Glomerular endothelial cell (primary cell): ENCODE data around the gene TRAPPC8. TPM values are rescaled to one million over a fixed set of nuclear protein-coding genes. Genes with fewer than 3 reads are reported as not detected.
"Not testable (repeated sequence)": the region's sequence is repeated elsewhere in the genome, so short reads cannot be mapped to it uniquely, and the experiment has no call there.

ENCODE experiments used
- DNase-seq: peaks from one replicate; pipeline ENCODE4 v3.0.0-alpha.2; 2011; ENCODE audit warnings: low read depth, low spot score; ENCODE audit errors: extremely low read depth
- total RNA-seq: library from RNA; depleted of rRNA; stranded (reverse); fragments of >200 nt; gene quantifications from 2 replicates; pipeline ENCODE4 v1.2.3, GENCODE V29; 2015

Gene TRAPPC8
- total RNA-seq, 1 donor from 2014 or later, result 29.9 TPM

DNA sequence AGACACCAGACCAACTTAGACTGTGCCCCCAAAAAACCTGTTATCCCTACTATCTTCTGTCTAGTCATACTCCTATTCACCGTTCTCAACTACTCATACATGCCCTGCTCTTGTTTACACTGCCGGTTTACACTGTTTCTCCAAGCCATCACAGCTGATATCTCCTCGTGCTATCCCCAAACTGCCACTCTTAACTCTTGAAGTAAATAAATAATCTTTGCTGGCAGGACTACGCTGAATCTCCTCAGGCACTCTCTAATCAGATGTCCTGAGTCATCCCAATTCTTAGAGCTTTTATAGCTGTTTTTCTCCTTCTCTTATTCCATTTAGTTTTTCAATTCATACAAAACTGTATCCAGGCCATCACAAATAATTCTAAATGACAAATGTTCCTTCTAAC lies 133.9 kb downstream of the TRAPPC8 start:
- not testable (repeated sequence) for DNase-seq

DNA sequence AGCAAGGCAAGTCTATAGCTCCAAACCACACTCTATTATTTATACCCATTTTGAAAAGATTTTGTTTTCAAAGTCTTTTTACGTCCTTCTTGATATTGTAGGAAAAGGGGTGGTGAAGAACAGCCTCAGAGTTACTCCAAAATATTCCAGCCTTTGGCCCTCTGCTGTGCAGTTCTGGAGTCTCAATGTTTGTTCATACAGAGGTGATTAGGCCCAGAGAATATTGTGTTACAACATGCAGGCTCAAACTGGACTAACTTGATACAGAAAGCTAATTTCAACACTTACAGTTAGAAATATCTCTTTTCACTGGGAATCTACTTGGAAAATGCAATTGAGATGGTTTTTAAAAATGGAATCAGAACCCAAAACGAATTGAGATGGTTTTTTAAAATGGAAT lies 141.8 kb downstream of the TRAPPC8 start:
- no peak for DNase-seq

DNA sequence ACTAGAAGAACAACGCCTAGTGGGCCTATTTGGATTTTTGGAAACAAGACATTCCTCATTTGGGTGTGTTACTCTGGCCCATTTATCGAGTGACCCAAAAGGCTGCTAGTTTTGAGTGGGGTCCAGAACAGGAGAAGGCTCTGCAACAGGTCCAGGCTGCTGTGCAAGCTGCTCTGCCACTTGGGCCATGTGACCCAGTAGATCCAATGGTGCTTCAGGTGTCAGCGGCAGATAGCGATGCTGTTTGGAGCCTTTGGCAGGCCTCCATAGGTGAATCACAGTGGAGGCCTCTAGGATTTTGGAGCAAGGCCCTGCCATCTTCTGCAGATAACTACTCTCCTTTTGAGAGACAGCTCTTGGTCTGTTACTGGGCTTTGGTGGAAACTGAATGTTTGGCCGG lies 143.7 kb downstream of the TRAPPC8 start:
- not testable (repeated sequence) for DNase-seq

DNA sequence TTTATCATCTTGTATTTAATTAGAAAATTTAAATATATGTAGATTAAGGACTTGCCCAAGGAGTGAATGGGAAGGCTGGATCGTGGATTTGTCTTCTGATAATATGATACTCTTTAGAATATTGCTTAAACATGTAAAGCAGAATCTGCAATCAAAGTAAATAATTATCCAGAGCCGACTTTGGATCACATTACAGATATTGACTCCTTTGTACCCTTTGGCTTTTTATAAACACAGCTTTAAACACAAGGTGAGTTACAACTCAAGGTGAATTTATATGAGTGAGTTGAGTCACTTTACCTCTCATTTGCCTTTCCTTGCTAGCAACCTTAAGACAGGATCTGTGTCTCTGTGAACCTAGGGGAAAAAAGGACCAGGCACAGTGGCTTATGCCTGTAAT lies 144.5 kb downstream of the TRAPPC8 start:
- no peak for DNase-seq

DNA sequence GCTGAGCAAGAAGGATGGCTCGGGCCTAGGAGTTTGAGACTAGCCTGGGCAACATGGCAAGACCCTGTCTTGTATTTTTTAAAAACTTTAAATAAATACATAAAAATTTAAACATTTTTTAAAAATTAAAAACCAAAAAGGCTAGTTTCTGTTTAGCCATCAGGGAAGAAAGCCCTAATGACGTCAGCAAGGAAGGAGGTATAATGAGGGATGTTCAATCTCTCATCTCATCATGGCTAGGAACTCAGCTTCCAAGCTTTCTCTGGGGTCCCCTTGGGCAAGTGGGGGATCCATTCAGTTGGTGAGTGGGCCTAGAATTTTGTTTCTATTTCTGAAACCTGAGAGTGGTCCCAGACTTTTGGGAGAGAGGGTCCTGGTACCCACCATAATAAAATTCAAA lies 147.2 kb downstream of the TRAPPC8 start:
- no peak for DNase-seq

DNA sequence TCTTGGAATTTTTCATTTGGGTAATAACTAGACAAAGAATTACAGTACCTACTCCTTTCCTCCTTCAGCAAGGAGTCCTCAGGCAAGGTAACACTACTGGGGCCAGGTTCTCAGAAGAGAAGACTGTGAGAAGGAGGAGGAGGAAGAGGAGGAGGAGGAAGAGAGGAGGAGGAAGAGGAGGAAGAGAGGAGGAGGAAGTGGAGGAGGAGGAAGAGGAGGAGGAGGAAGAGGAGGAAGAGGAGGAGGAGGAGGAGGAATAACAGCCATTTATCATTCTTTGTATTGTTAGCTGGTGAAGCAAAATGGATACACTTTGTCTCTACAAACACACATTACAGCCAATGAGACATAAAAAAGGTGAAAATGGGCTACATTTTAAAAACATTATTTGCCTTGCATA lies 149.4 kb downstream of the TRAPPC8 start:
- no peak for DNase-seq

DNA sequence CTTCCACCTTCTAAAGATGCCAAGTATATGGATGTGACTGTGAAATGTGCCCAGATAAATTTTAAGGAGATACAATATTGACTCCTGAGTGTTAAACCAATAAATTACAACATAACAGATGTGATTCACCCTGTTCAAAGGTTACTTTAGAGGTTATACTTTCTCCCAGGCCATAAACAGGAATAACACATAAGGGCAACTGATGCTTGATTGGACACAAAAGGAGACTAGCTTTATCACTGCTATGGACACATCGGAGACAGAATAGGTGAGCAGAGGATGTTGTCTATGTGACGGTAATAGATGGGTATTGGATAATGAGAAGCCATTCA lies 150.4 kb downstream of the TRAPPC8 start:
- no peak for DNase-seq

DNA sequence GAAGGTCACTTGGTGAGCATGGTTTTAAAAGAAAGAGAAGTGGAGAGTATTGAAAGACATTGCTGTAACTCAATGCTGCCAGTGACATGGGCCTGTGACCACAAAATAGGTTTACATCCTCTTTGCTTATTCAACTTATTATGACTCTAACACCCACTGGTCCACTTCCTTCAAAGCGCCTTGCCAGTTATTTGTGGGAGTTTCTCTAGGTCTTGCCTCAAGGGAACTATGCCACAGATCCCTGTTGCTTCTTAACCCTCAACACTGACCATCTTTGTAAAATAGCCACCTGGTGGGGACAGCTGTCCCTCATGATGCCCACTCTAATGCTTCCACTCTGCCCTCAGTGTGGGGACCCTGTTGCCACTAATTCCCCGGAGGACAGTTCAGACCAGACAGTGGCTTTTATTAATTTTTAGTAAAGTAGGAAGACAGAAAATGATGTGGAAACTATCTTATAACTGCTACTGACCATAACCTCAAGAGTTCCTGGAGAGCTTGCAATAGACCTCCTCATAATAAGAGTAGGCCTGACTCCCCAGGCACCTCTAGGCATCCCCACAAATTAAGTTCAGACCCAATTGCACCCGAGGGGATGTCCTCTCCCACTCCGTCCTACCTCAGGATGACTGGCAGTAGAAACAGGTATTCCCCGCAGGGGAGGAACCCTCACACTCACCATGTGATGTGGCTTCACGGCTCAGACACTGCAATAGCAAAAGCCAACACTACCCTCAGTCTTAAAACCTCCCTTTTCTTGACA lies 150.9 kb downstream of the TRAPPC8 start:
- DNase-seq, result no peak

DNA sequence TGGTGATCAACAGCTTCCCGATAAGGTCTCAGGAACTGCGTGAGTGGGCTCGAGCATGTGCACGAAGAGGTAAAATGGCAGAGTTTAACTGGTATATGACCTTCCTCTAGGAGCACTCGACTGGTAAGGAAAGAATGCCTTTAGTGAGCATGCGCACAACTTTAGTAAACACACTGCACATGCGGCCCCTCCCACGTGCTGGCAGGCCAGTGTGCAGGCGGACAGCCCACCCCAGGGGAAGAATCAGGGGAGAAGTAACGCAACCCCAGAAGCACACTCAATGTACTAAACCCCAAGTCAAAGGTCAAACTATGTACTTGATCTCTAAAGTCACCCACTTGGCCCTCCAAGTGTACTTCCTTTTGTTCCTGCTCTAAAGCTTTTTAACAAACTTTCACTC lies 153.5 kb downstream of the TRAPPC8 start:
- DNase-seq, result no peak

DNA sequence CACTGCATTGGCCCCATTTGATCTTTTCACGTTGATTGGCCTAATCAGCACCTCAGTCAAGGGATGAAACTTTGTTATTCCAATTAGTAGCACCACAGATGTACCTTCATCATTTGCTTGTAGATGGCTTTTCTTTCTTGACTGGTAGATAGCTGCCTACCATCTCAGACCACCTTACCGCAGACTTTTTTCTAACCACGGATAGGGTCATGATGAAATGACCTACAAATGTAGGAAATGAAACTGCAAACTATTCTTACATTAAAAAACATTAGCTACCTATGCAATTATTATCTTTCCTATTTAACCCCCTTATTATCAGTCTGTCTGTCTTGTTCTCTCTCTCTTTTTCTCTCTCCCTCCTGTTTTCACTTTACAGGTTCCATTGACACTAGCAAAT lies 159.9 kb downstream of the TRAPPC8 start:
- DNase-seq, result no peak

Other genes with a start within 250 kb of the TRAPPC8 start
- gene SLC25A52, start 182.2 kb downstream of the TRAPPC8 start, total RNA-seq, result not detected in 2 replicates
- 1.6 and 3.4 TPM in 2 replicates for gene RNF125, start 75.7 kb upstream of the TRAPPC8 start, total RNA-seq
- gene RNF138, start 148.7 kb upstream of the TRAPPC8 start, total RNA-seq, result 19.3 and 35.9 TPM in 2 replicates
- gene MEP1B, start 246.9 kb upstream of the TRAPPC8 start, total RNA-seq, result not detected in 2 replicates